Measurements from ENCODE around the gene EYA2. TPM values are rescaled to one million over a fixed set of nuclear protein-coding genes. Genes with fewer than 3 reads are reported as not detected.

The EYA2 gene
- polyA plus RNA-seq, 1 donor (not counting 4 experiments of a cell fraction or from before 2014, with no cell fraction given): not detected

- dilution Hi-C loops (cut with MboI; ENCODE audit: extremely low pct_ligation_motif_present, low sequenced_read_pairs): no loop called here
- H3K4me1 ChIP-seq (ENCODE audit: control insufficient read depth, extremely low read depth, insufficient read depth, low read length): no peaks in the 10 kb centered on the region
- no peak for FAIRE-seq
Observed at GRCh38 chr20:47061549-47061948, 166.9 kb downstream of the EYA2 start.

DNA sequence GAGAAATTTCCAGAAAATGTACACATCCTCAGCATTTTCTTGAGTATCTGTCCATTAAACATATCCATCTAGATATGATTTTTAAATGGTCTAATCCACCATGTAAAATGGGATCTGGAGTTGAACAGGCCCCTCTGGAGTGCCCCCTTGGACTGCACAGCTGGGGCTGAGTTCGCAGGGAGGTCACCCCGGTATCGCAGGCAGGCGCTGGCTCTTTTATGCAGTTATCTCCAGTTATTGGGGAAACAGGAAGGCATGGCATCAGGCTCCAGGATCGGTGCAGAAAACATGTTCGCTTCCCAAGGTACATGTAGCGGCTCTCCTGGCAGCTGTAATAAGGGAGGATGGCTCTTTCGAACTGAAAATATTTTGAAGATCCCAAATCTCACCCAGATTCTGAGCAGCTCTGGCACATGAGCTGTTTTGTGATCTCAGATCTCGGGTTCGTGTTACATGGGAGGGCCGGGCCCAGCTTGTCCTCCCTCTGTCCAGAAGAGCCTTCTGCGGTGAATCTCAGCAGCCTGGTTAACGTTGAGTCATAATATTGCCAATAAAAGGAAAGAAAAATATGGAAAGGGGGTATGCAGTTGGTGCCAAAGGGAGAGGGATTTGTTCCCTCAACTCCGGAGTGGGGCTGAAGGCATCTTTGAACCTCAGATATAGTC lies 167.7 kb downstream of the EYA2 start:
- Histone ChIP-seq H2AFZ (ENCODE audit: control insufficient read depth, low read length) (no peak overlapping the region), H3K27ac (ENCODE audit: control insufficient read depth, insufficient read depth, low read length) (no peak overlapping the region), H3K9ac (ENCODE audit: control insufficient read depth, extremely low read depth, insufficient read depth, low read length) (no peak overlapping the region), H3K9me1 (ENCODE audit: control insufficient read depth, extremely low read depth, insufficient read depth, low read length) (no peaks in the 10 kb centered on the region), H3K9me3 (ENCODE audit: control insufficient read depth, low read depth, low read length) (peaks cover 2% of the 10 kb centered on the region), H3K79me2 (ENCODE audit: control insufficient read depth, insufficient read depth, low read length) (no peaks in the 10 kb centered on the region), H3K36me3 (ENCODE audit: control insufficient read depth in 2 of 2, extremely low read depth in 1 of 2, insufficient read depth in 2 of 2, low read length in 2 of 2) (no peaks in the 10 kb centered on the region), H3K4me1 (ENCODE audit: control insufficient read depth, extremely low read depth, insufficient read depth, low read length) (no peaks in the 10 kb centered on the region), H3K4me2 (ENCODE audit: control insufficient read depth, extremely low read depth, insufficient read depth, low read depth, low read length) (no peak overlapping the region), H3K27me3 (ENCODE audit: control insufficient read depth, extremely low read depth, insufficient read depth, low read length) (no peaks in the 10 kb centered on the region), H3K4me3 (ENCODE audit: control insufficient read depth in 2 of 3, extremely low read depth in 1 of 3, insufficient read depth in 2 of 3, low read depth in 1 of 3, low read length in 3 of 3) (no peak overlapping the region), H4K20me1 (ENCODE audit: control insufficient read depth, extremely low read depth, insufficient read depth, low read length) (no peaks in the 10 kb centered on the region)
- no peak for DNase-seq (ENCODE audit: low read depth, low spot score)
- TF ChIP-seq, protein P1, sequence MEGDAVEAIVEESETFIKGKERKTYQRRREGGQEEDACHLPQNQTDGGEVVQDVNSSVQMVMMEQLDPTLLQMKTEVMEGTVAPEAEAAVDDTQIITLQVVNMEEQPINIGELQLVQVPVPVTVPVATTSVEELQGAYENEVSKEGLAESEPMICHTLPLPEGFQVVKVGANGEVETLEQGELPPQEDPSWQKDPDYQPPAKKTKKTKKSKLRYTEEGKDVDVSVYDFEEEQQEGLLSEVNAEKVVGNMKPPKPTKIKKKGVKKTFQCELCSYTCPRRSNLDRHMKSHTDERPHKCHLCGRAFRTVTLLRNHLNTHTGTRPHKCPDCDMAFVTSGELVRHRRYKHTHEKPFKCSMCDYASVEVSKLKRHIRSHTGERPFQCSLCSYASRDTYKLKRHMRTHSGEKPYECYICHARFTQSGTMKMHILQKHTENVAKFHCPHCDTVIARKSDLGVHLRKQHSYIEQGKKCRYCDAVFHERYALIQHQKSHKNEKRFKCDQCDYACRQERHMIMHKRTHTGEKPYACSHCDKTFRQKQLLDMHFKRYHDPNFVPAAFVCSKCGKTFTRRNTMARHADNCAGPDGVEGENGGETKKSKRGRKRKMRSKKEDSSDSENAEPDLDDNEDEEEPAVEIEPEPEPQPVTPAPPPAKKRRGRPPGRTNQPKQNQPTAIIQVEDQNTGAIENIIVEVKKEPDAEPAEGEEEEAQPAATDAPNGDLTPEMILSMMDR (optimal IDR thresholded peaks at IDR 0.05 in 1 of 3, IDR thresholded peaks at IDR 0.05 in 1 of 3, conservative IDR thresholded peaks at IDR 0.05 in 1 of 3; ENCODE audit: extremely low read depth in 1 of 3, insufficient read depth in 2 of 3, low read length in 3 of 3): no peak
- TF ChIP-seq EZH2 (IDR thresholded peaks at IDR 0.05; ENCODE audit: low read length): no peak
- dilution Hi-C loops (cut with MboI; ENCODE audit: extremely low pct_ligation_motif_present, low sequenced_read_pairs): no loop called here
- FAIRE-seq: no peak

More at GRCh38 chr20:47061549-47061948, 166.9 kb downstream of the EYA2 start:
- Histone ChIP-seq H3K4me2 (ENCODE audit: control insufficient read depth, extremely low read depth, insufficient read depth, low read depth, low read length) (no peak overlapping the region), H3K36me3 (ENCODE audit: control insufficient read depth in 2 of 2, extremely low read depth in 1 of 2, insufficient read depth in 2 of 2, low read length in 2 of 2) (no peaks in the 10 kb centered on the region), H3K4me3 (ENCODE audit: control insufficient read depth in 2 of 3, extremely low read depth in 1 of 3, insufficient read depth in 2 of 3, low read depth in 1 of 3, low read length in 3 of 3) (no peak overlapping the region), H3K9me3 (ENCODE audit: control insufficient read depth, low read depth, low read length) (no peaks in the 10 kb centered on the region), H4K20me1 (ENCODE audit: control insufficient read depth, extremely low read depth, insufficient read depth, low read length) (no peaks in the 10 kb centered on the region), H2AFZ (ENCODE audit: control insufficient read depth, low read length) (no peak overlapping the region), H3K27me3 (ENCODE audit: control insufficient read depth, extremely low read depth, insufficient read depth, low read length) (no peaks in the 10 kb centered on the region), H3K27ac (ENCODE audit: control insufficient read depth, insufficient read depth, low read length) (no peak overlapping the region), H3K79me2 (ENCODE audit: control insufficient read depth, insufficient read depth, low read length) (no peaks in the 10 kb centered on the region), H3K9me1 (ENCODE audit: control insufficient read depth, extremely low read depth, insufficient read depth, low read length) (no peaks in the 10 kb centered on the region), H3K9ac (ENCODE audit: control insufficient read depth, extremely low read depth, insufficient read depth, low read length) (no peak overlapping the region)
- TF ChIP-seq, protein P1 (optimal IDR thresholded peaks at IDR 0.05 in 1 of 3, IDR thresholded peaks at IDR 0.05 in 1 of 3, conservative IDR thresholded peaks at IDR 0.05 in 1 of 3; ENCODE audit: extremely low read depth in 1 of 3, insufficient read depth in 2 of 3, low read length in 3 of 3): no peak
- TF ChIP-seq EZH2 (IDR thresholded peaks at IDR 0.05; ENCODE audit: low read length): no peak
- DNase-seq (ENCODE audit: low read depth, low spot score): no peak
